B cell (primary cell): ENCODE data around the gene TPCN1. TPM values are rescaled to one million over a fixed set of nuclear protein-coding genes. Genes with fewer than 3 reads are reported as not detected.

Source experiments
- ATAC-seq: fragments of 200-7000 bp; cut with Tn5 transposase; one replicate; pipeline ENCODE4 v1.10.0; 2021; ENCODE audit warnings: low read depth, mild to moderate bottlenecking, moderate number of reproducible peaks, moderate library complexity
- CTCF ChIA-PET: fragments of 350-600 bp; sonication (Branson Sonifier 250); formaldehyde crosslinking; loops from one replicate; lab custom pipeline; 2021; ENCODE audit warnings: antibody characterized with exemption, inconsistent platforms; lab: Charles Lee
- POLR2A ChIA-PET: fragments of 350-600 bp; sonication (Branson Sonifier 250); formaldehyde crosslinking; loops from one replicate; lab custom pipeline; 2021; ENCODE audit warnings: antibody characterized with exemption; lab: Charles Lee
- DNase-seq: peaks from one replicate; pipeline ENCODE4 v3.0.0; 2013
- H2AFZ ChIP-seq: 2 replicates; pipeline ENCODE4 v1.6.1; 2012; ENCODE audit warnings: mild to moderate bottlenecking, low read depth, low read length; ENCODE audit not compliant: insufficient read depth, poor library complexity, severe bottlenecking
- H3K27ac ChIP-seq, 2 donors: 1 replicate in 1 of 2; 2 replicates in 1 of 2; pipeline ENCODE4 v1.5.1; 2012 to 2013; ENCODE audit warnings: low read length in 2 of 2, mild to moderate bottlenecking in 2 of 2, moderate library complexity in 1 of 2
- H3K27me3 ChIP-seq, 4 experiments: fragments of 200-600 bp in 1 of 4; sonication (generic) in 1 of 4; replicated peaks in 1 of 4; 1 replicate in 2 of 4; 2 replicates in 2 of 4; pipeline versions ENCODE4 v1.6.1 to v1.7.0; 2013 to 2016; ENCODE audit warnings: low read length in 3 of 4, mild to moderate bottlenecking in 2 of 4, mixed read lengths in 1 of 4, moderate library complexity in 1 of 4; ENCODE audit not compliant: insufficient read depth in 4 of 4, control insufficient read depth in 3 of 4; ENCODE audit errors: control extremely low read depth in 1 of 4
- H3K36me3 ChIP-seq, 2 experiments: replicated peaks in 1 of 2; 1 replicate in 1 of 2; 2 replicates in 1 of 2; pipeline versions ENCODE4 v1.6.1 to v1.7.1; 2013; ENCODE audit warnings: low read length in 1 of 2; ENCODE audit not compliant: insufficient read depth in 2 of 2, control insufficient read depth in 1 of 2; ENCODE audit errors: control extremely low read depth in 1 of 2, extremely low read depth in 1 of 2
- H3K4me1 ChIP-seq, 2 donors: fragments of 200-600 bp in 1 of 2; sonication (generic) in 1 of 2; 1 replicate in 1 of 2; 2 replicates in 1 of 2; pipeline versions ENCODE4 v1.5.1 to v1.6.1; 2013 to 2017; ENCODE audit warnings: low read length in 2 of 2; ENCODE audit not compliant: control insufficient read depth in 2 of 2, insufficient read depth in 2 of 2
- H3K4me2 ChIP-seq: replicated peaks from 2 replicates; pipeline ENCODE3; 2012; ENCODE audit warnings: mild to moderate bottlenecking, low read depth, low read length; ENCODE audit not compliant: poor library complexity, severe bottlenecking
- H3K4me3 ChIP-seq, 5 experiments: fragments of 200-600 bp in 1 of 5; sonication (generic) in 1 of 5; 1 replicate in 3 of 5; 2 replicates in 2 of 5; pipeline versions ENCODE4 v1.5.1 to v1.7.0; 2011 to 2016; ENCODE audit warnings: low read length in 4 of 5, mild to moderate bottlenecking in 4 of 5, low read depth in 2 of 5, control low read depth in 1 of 5, moderate library complexity in 1 of 5; ENCODE audit not compliant: insufficient read depth in 1 of 5; ENCODE audit errors: control extremely low read depth in 1 of 5, extremely low read depth in 1 of 5
- H3K79me2 ChIP-seq: fragments of 200-600 bp; sonication (generic); one replicate; pipeline ENCODE4 v1.6.0; 2016; ENCODE audit warnings: low read length; ENCODE audit not compliant: control insufficient read depth, insufficient read depth
- H3K9ac ChIP-seq: fragments of 200-600 bp; sonication (generic); 2 replicates; pipeline ENCODE4 v1.6.1; 2017; ENCODE audit warnings: mild to moderate bottlenecking, low read length, moderate library complexity
- H3K9me3 ChIP-seq, 3 donors: one replicate each; pipeline versions ENCODE4 v1.6.1 to v1.7.1; 2013; ENCODE audit warnings: low read length in 2 of 3; ENCODE audit not compliant: control insufficient read depth in 2 of 3, insufficient read depth in 1 of 3; ENCODE audit errors: control extremely low read depth in 1 of 3
- H4K20me1 ChIP-seq: 2 replicates; pipeline ENCODE4 v1.6.0; 2012; ENCODE audit warnings: mild to moderate bottlenecking, low read length; ENCODE audit not compliant: insufficient read depth, control insufficient read depth, poor library complexity, severe bottlenecking
- H3K27ac Mint-ChIP-seq: one replicate; pipeline ENCODE4 v1.8.0; 2021; ENCODE audit warnings: mixed read lengths
- H3K27me3 Mint-ChIP-seq: one replicate; pipeline ENCODE4 v1.8.0; 2021; ENCODE audit warnings: mixed read lengths
- H3K4me1 Mint-ChIP-seq: one replicate; pipeline ENCODE4 v1.8.0; 2021; ENCODE audit warnings: mixed read lengths
- H3K4me3 Mint-ChIP-seq: one replicate; pipeline ENCODE4 v1.8.0; 2021; ENCODE audit warnings: mixed read lengths
- H3K9me3 Mint-ChIP-seq: one replicate; pipeline ENCODE4 v1.8.0; 2022; ENCODE audit warnings: mixed read lengths; ENCODE audit not compliant: insufficient read depth
- CTCF ChIP-seq: fragments of 200-600 bp; IDR thresholded peaks from one replicate; pipeline ENCODE4 v1.8.0; 2022; ENCODE audit warnings: antibody characterized with exemption, mild to moderate bottlenecking
- EZH2 ChIP-seq: IDR thresholded peaks from 2 replicates; pipeline ENCODE4 v1.6.1; 2012; ENCODE audit warnings: borderline replicate concordance, low read depth, mild to moderate bottlenecking, moderate library complexity, low read length; ENCODE audit not compliant: insufficient read depth, poor library complexity, severe bottlenecking
- WGBS: methylation state at CpG from one replicate; pipeline ENCODE4 v1.1.5; 2013; ENCODE audit warnings: missing lambda C conversion rate; ENCODE audit not compliant: insufficient coverage; 5-methylcytosine and 5-hydroxymethylcytosine counted together
- intact Hi-C: fragments of 100-400 bp; cut with micrococcal nuclease; formaldehyde crosslinking; loops from one replicate; pipeline ENCODE4 v1.10.0; 2022
- polyA plus RNA-seq: library from polyadenylated mRNA; depleted of rRNA; stranded (reverse); fragments of >200 nt; gene quantifications from 2 replicates; pipeline ENCODE4 v1.2.3, GENCODE V29; 2012
- total RNA-seq, 2 donors: library from RNA; stranded (reverse); fragments of 120-200 nt in 1 of 2; gene quantifications; 1 replicate in 1 of 2; 2 replicates in 1 of 2; pipeline versions ENCODE4 v1.2.3 to v1.2.4, GENCODE V29; 2013 to 2022

Gene TPCN1
- total and polyA plus RNA-seq, 2 donors (not counting 1 experiment from before 2014, with no cell fraction given), result 80.8 to 258 TPM

DNA sequence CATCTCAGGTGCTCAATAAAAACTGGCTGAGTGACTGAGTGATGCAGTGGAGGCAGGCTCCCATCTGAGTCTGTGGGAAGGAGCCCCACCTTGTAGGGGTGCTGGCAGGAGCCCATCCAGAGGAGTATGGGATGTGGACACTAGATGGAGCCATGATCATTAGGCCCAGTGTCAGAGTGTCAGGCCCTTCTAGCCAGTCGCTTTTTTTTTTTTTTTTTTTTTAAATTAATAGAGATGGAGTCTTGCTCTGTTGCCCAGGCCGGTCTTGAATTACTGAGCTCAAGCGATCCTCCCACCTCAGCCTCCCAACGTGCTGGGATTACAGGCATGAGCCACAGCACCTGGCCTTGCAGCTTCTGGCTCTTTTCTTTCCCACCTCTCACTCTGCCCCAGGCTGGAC, 24.3 kb upstream of the TPCN1 start:
- H3K9ac ChIP-seq, result no peak overlapping the region
- H3K4me2 ChIP-seq, result peak overlapping the region; percentile 31
- peaks cover 12 to 18% of the 10 kb centered on the region in 2 donors for H3K4me1 ChIP-seq
- no peak overlapping the region for H2AFZ ChIP-seq
- H3K27me3 ChIP-seq, result no peaks in the 10 kb centered on the region
- no peaks in the 10 kb centered on the region for H3K9me3 Mint-ChIP-seq
- peak; percentile 84 for DNase-seq
- peaks cover 0 to 3% (median 0%) of the 10 kb centered on the region in 3 donors for H3K9me3 ChIP-seq
- CTCF ChIA-PET, result interaction anchor here (0.6 to 4.2 kb wide), 25 partner anchors 8 to 1064 kb away, joined by 3 to 96 read pairs (median 5); partner anchors contain the start of genes DDX54, OAS2, SDSL and TPCN1
- no peaks in the 10 kb centered on the region for H3K79me2 ChIP-seq
- no peaks in the 10 kb centered on the region for H3K27me3 Mint-ChIP-seq
- POLR2A ChIA-PET, result interaction anchor here (0.6 to 2.2 kb wide), 9 partner anchors 9 to 88 kb away, joined by 4 to 17 read pairs (median 10); partner anchors contain the start of gene TPCN1
- H3K27ac ChIP-seq, result no peak overlapping the region
- 20% methylated on average over 3 of the region's 4 CpGs for WGBS
- intact Hi-C loops, result loop anchor here (1.0 to 10.0 kb wide), 5 partner anchors 11 to 230 kb away; partner anchors contain the start of gene TPCN1
- H3K4me3 Mint-ChIP-seq, result peak overlapping the region; percentile 0
- ATAC-seq, result peak; percentile 94
- no peaks in the 10 kb centered on the region for H4K20me1 ChIP-seq
- TF ChIP-seq CTCF, result peak; percentile 73
- no peak for TF ChIP-seq EZH2
- H3K4me1 Mint-ChIP-seq, result peaks cover 20% of the 10 kb centered on the region
- peaks cover 0 to 6% of the 10 kb centered on the region in 2 experiments for H3K36me3 ChIP-seq
- no peak overlapping the region for H3K4me3 ChIP-seq
- peak overlapping the region; percentile 73 for H3K27ac Mint-ChIP-seq

DNA sequence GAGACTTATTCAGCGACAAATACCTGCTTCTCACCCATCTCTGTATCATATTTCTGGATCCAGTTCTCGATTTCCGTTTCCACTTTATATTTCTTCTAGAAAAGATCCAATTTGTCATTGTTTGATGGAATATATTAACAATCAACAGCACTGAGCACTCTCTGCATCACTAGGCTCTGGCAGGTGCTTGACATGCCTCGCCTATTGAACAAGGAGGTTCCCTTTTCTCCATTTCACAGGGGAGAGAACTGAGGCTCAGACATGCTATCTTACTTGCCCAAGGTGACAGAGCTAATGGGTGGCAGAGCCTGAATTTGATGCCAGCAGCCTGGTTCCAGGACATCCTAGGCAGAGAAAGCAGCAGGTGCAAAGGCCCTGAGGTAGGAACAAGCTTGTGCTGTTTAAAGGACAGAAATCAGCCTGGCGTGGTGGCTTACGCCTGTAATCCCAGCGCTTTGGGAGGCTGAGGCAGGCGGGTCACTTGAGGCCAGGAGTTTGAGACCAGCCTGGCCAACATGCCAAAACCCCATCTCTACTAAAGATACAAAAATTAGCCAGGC, 23.7 kb upstream of the TPCN1 start:
- H3K36me3 ChIP-seq, result no peaks in the 10 kb centered on the region
- H3K79me2 ChIP-seq, result no peaks in the 10 kb centered on the region
- peak overlapping the region; percentile 31 for H3K4me2 ChIP-seq
- H3K27ac ChIP-seq, result no peak overlapping the region
- no peak for TF ChIP-seq EZH2
- TF ChIP-seq CTCF, result no peak
- no peaks in the 10 kb centered on the region for H3K27me3 Mint-ChIP-seq
- H3K9me3 Mint-ChIP-seq, result no peaks in the 10 kb centered on the region
- no peak overlapping the region for H2AFZ ChIP-seq
- H4K20me1 ChIP-seq, result no peaks in the 10 kb centered on the region
- H3K4me3 ChIP-seq, result no peak overlapping the region
- H3K4me1 Mint-ChIP-seq, result peaks cover 26% of the 10 kb centered on the region
- H3K9ac ChIP-seq, result no peak overlapping the region
- WGBS, result 93% methylated on average over 4 of the region's 8 CpGs
- DNase-seq, result peak; percentile 42
- H3K27me3 ChIP-seq, result no peaks in the 10 kb centered on the region
- H3K4me3 Mint-ChIP-seq, result peak overlapping the region; percentile 0
- peaks cover 12 to 18% of the 10 kb centered on the region in 2 donors for H3K4me1 ChIP-seq
- ChIA-PET CTCF (interaction anchor here (0.6 to 4.2 kb wide), 23 partner anchors 8 to 318 kb away, joined by 3 to 96 read pairs (median 5); partner anchors contain the start of genes DDX54, SDSL and TPCN1), POLR2A (interaction anchor here (0.6 to 2.2 kb wide), 9 partner anchors 10 to 88 kb away, joined by 4 to 17 read pairs (median 10); partner anchors contain the start of gene TPCN1)
- peak overlapping the region; percentile 73 for H3K27ac Mint-ChIP-seq
- ATAC-seq, result peak; percentile 26
- intact Hi-C loops, result loop anchor here (1.0 to 10.0 kb wide), 5 partner anchors 11 to 230 kb away; partner anchors contain the start of gene TPCN1
- peaks cover 0 to 5% (median 0%) of the 10 kb centered on the region in 3 donors for H3K9me3 ChIP-seq
